CD4-positive, alpha-beta T cell treated with Interleukin-4 for 1 hour (primary cell): ENCODE data around the gene SNTA1.
A peak's percentile ranks its signal among the peaks of the same experiment; 100 is the strongest.
"Not testable (repeated sequence)": the region's sequence is repeated elsewhere in the genome, so short reads cannot be mapped to it uniquely, and the experiment has no call there.

Experiments
- DNase-seq, 2 donors: peaks; one replicate each; pipeline ENCODE4 v3.0.0-alpha.2; 2020 to 2022

SNTA1 gene

DNA sequence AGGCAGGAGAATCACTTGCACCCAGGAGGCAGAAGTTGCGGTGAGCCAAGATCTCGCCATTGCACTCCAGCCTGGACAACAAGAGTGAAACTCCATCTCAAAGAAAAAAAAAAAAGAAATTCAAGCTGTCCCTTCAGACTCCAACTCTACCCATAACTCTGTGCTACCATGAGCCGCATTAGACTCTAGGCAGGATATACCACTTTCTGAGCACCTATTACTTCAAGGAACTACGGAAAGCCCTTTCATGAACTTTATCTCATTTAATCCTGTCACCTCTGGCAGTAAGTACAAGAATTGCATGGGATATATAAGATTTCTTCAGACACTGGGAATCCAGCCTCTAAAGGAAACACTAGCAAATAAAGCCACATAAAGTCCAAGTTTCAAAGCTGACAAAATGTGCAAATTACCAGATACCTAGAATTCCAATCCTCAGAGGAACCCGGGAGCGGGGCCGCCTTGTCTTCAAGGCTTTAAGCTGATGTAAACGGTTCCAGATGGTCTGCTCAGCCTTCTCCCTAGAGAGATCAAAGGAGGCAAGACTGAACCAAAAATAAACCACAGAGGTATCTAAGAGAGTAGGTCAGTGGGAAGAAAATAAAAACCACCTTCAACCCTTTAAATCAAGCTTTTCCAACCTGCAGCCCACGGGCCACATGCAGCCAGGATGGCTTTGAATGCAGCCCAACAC, 51.7 kb downstream of the SNTA1 start:
- no peak for DNase-seq

DNA sequence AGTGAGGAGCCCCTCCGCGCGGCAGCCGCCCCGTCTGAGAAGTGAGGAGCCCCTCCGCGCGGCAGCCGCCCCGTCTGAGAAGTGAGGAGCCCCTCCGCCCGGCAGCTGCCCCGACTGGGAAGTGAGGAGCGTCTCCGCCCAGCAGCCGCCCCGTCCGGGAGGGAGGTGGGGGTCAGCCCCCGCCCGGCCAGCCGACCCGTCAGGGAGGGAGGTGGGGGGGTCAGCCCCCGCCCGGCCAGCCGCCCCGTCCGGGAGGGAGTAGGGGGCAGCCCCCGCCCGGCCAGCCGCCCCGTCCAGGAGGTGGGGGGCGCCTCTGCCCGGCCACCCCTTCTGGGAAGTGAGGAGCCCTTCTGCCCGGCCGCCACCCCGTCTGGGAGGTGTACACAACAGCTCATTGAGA, 54.2 kb downstream of the SNTA1 start:
- not testable (repeated sequence) for DNase-seq

DNA sequence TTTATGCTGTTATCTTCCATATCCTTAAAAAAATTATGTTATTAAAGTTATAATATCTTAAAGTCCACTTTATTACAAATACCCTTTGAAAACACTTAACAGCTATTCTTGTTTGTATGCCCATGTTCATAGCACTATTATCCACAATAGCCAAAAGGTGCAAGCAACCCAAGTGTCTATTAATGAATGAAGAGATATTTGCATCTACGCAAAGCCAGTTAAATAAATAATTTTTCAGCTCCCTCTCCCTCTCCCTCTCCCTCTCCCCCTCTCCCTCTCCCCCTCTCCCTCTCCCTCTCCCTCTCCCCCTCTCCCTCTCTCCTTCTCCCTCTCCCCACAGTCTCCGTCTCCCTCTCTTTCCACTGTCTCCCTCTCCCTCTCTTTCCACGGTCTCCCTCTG, 55.3 kb downstream of the SNTA1 start:
- no peak for DNase-seq

DNA sequence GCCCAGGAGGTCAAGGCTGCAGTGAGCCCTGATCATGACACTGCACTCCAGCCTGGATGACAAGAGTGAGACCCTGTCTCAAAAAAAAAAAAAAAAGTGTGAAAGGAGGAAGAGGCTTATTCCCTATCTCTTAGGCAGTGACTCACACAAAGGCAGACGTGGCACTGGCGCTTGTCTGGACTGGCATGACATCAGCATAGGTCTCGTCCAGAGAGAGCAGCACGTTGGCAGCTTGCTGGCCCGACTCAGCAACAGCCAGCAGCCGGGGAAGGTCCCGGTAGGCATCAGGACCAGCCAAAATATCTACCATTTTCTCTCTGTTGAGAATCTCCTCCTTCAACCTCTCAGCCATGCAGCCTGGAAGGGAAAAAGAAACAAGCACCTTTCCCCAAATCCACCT, 56.4 kb downstream of the SNTA1 start:
- DNase-seq, result no peak

DNA sequence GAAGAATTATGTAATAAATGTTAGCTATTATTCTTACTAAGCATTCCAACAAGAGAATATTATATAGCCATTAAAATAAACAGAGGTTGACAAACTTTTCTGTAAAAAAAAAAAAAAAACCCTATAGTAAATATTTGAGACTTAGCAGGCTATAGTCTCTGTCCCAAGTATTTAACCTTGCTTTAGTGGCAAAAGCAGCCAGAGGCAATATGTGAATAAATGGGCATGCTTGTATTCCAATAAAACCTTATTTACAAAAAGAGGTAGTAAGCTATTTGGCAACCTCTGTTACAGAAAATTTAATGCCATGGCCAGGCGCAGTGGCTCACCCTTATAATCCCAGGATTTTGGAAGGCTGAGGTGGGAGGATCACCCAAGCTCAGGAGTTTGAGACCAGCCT, 56.9 kb downstream of the SNTA1 start:
- DNase-seq, result no peak

DNA sequence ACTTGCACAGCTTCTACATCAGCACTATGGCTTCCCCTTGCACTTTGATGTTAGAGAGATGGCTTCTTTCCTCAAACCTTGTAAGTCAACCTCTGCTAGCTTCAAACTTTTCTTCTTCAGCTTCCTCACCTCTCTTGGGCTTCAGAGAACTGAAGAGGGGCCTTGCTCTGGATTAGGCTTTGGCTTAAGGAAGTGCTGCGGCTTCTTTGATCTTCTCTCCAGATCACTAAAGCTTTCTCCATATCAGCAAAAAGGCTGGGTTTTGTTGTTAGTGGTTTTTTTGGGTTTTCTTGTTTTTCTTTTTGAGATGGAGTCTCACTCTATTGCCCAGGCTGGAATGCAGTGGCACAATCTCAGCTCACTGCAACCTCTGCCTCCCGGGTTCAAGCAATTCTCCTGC, 66.2 kb downstream of the SNTA1 start:
- peak in 1 of 2 donors; percentile 20 for DNase-seq

DNA sequence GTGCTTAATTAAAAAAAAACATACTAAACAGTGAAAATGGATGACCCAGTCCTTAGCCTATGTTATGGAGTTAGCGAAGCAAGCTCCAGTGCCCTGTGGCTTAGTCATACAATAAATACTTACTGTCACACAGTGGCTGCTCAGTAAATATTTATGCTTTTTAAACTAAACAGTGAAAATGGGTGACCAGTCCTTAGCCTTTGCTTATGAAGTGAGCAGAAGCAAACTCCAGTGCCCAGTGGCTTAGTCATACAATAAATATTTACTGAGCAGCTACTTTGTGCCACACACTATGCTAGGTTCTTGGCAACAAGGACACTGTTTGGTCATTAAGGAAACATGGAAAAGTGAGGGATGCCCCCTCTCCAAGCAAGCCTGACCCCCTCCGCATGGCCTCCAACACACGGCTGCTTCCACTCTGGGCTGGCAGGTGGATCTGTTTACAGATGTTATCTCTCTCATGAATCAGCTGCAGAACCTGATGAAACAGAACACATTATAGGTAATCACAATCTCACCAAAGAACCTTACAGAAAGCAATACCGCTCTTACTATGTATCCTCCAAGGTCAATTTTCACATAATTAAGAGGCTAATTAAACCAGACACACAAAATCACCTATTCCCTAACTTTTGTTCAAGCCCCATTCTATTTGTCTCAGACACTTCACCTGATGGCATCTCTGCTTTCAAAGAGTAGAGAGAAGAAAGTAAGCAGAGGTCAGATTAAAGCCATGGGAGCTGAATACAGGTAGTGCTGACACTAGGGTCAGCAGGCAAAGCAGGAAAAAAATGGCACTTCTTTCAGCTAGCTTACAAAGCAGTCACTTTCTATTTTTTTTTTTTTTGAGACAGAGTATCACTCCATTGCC, 69.6 kb downstream of the SNTA1 start:
- no peak for DNase-seq

DNA sequence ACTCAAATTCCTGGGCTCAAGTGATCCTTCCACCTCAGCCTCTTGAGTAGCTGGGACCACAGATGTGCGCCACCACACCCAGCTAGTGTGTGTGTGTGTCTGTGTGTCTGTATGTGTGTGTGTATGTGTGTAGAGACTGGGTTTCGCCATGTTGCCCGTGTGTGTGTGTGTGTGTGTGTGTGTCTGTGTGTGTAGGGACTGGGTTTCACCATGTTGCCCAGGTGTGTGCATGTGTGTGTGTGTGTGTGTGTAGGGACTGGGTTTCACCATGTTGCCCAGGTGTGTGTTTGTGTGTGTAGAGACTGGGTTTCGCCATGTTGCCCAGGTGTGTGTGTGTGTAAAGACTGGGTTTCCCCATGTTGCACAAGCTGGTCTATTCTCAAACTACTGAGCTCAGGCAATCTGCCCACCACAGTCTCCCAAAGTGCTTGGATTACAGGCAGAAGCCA, 70.5 kb downstream of the SNTA1 start:
- peak in 1 of 2 donors; percentile 2 for DNase-seq

DNA sequence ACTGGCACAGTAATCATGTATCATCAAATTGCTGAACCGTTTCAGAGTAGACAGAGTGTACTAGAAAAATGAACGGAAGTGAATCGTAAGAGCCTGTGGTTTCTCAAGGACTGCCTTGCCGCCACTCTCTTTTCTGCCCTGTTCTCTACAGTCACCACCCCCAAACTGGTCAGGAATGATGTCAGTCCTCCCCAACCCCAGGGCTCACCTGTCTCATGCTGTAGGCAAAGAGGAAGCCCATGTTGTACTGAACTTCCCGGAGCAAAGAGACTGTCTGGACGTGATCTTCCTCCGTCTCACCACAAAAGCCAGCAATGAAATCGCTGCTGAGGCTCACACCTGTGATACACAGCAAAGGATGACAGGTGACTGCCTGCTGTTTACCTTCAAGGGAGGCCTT, 73.3 kb downstream of the SNTA1 start:
- peak; percentile 85 to 88 for DNase-seq

DNA sequence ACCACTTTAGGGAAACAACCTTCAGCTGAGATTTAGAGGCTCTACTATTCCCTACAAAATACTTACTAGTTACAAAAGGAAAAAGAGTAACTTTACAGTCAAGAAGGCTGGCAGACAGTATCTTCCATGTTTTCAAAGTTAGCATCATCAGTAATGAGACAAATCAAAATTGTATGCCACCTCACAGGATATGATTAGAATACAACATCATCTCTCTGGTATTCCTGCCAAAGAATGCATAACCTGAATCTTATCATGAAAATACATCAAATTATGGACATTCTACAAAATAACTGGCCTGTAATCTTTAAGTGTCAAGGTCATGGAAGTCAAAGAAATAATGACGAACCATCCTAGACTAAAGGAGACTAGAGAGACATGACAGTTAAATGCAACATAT, 80.7 kb downstream of the SNTA1 start:
- no peak for DNase-seq

DNA sequence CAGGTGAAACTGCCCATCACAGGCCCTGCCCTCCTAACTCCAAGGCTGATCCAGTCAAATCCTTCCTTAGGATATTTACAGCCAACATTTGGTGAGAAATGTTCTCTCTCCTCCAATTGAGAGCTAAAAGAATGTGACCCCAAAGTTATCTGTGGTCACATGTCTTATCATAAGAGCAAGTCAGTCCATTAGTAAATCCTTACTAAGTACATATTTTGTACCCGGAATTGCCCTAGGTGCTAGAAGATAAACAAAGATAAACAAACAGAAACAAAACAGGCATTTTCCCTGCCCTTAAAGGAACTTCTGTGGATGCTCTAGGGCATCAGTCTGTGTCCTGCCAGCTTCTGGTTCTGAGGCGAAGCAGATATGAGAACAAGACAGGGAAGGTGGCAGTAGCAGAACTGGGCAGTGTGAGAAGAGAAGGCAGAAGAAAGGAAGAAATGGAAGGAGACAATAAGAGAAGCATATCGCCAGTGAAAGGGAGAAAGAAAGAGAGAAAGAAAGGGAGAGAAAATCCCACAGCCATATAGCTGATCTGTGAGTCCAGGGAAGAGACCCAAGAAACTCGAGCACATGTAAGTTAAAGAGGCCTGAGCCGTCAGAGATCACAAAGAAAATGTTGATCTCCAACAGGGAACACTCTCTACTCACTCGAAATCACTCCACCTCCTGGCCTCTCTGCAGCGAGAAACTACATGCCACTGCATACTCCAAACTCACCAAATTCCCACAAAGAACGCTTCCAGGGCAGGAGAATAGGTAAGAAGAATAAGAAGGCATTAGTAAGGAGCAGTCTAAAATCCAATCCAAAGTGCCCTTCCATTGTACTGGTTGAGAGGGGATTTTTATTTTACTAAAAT, 83.9 kb downstream of the SNTA1 start:
- DNase-seq, result no peak
